Measurements from ENCODE around the gene EGR2. TPM values are rescaled to one million over a fixed set of nuclear protein-coding genes. Genes with fewer than 3 reads are reported as not detected.
A peak's percentile ranks its signal among the peaks of the same experiment; 100 is the strongest.

EGR2 gene
- total and polyA plus RNA-seq, 10 of the 15 experiments (the other 5 are each of a cell fraction or from before 2014, with no cell fraction given): 8.3 to 56.5 (median 16.2) TPM

DNA sequence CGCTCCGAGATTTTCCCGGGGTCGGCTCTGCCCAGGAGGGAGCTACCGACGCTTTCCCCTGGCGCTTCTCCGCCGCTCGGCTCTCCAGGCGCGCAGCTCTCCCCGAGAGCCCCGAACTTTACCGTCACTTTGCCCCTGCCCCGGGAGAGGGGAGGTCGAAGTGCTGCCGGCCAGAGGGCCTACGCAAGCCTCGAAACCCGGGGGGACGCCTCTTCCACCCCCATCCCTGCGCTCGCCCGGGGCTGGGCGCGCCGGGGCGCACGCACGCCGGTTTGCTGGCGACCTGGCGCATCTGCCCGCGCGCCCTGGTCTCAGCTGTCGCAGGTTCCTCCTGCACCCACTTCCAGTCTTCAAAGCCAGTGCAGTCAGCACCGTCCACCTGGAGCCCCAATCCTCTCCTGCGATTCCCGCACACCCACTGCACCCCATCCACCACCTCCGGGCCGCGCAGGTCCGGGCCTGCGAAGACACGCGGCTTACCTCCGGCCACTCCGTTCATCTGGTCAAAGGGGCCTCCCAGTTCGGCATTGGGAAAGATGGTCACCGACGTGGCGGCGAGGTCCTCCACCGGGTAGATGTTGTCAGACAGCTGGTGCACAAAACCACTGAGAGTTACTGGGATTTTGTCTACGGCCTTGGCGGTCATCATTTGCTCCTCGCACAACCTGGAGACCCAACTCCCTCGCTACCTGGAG, 638 bp downstream of the EGR2 start (continued):
- TF ChIP-seq, protein P1, sequence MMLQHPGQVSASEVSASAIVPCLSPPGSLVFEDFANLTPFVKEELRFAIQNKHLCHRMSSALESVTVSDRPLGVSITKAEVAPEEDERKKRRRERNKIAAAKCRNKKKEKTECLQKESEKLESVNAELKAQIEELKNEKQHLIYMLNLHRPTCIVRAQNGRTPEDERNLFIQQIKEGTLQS (IDR thresholded peaks at IDR 0.05; ENCODE audit: borderline replicate concordance, extremely low read depth, low read depth, low read length): no peak

GRCh38 chr10:62814756-62815380, 1.3 kb downstream of the EGR2 start:
- no peak overlapping the region for H2AFZ ChIP-seq (ENCODE audit: control insufficient read depth, low read depth, low read length)
- H3K4me3 ChIP-seq: peak overlapping the region; percentile 71
- no peak for DNase-seq (ENCODE audit: low read depth, low spot score)
- CTCF ChIA-PET: interaction anchor here (1.2 to 7.5 kb wide), 6 partner anchors 82 to 204 kb away, joined by 3 to 123 read pairs (median 4); no protein-coding TSS in a partner anchor
- no peaks in the 10 kb centered on the region; a peak in 1 of 4 replicates for H3K36me3 ChIP-seq (ENCODE audit: control insufficient read depth in 2 of 2, insufficient read depth in 2 of 2, low read length in 1 of 2)
- peak overlapping the region; percentile 100 for H3K4me2 ChIP-seq (ENCODE audit: control insufficient read depth, insufficient read depth)
- H3K79me2 ChIP-seq (ENCODE audit: control insufficient read depth, insufficient read depth, low read length): peaks cover 29% of the 10 kb centered on the region
- no TSS peak for BruUV-seq (replicated peaks)
- H3K27me3 ChIP-seq (replicated peaks in 1 of 2; ENCODE audit: control insufficient read depth in 2 of 2, insufficient read depth in 2 of 2, low read length in 1 of 2): peaks cover 1 to 8% of the 10 kb centered on the region in 2 experiments; a peak in 3 of 4 replicates
- SMC1A ChIA-PET (ENCODE audit: uncharacterized antibody, unreplicated experiment): interaction anchor here (1.0 to 7.9 kb wide), 9 partner anchors 9 to 202 kb away, joined by 3 to 131 read pairs (median 5); partner anchors contain the start of gene ADO
- intact Hi-C loops (cut with micrococcal nuclease; ENCODE audit: unreplicated experiment) (loop anchor here (5.0 kb wide), 2 partner anchors 342 to 378 kb away; no protein-coding TSS in a partner anchor), in situ Hi-C loops (cut with MboI) (loop anchor here (5.0 kb wide), 1 partner anchor 203 kb away; no protein-coding TSS in a partner anchor)
- peaks cover 24% of the 10 kb centered on the region for H3K4me1 ChIP-seq (ENCODE audit: control insufficient read depth, insufficient read depth, low read length)
- POLR2A ChIA-PET: interaction anchor here (0.8 to 6.5 kb wide), 9 partner anchors 9 to 133 kb away, joined by 3 to 46 read pairs (median 7); partner anchors contain the start of gene ADO
- no peaks in the 10 kb centered on the region; the same call in 2 of the 3 replicates for H3K9me3 ChIP-seq (replicated peaks; ENCODE audit: control insufficient read depth, insufficient read depth, low read length)
- H3K27ac ChIP-seq (ENCODE audit: control insufficient read depth, insufficient read depth): no peak overlapping the region
- H3K9ac ChIP-seq (ENCODE audit: control insufficient read depth, insufficient read depth, low read length): peak overlapping the region; percentile 73
- WGBS (ENCODE audit: insufficient coverage, insufficient replicate concordance, low lambda C conversion rate, missing lambda C conversion rate): 5% methylated on average over 54 of the region's 54 CpGs
- H4K20me1 ChIP-seq (ENCODE audit: control insufficient read depth, insufficient read depth): no peaks in the 10 kb centered on the region
- RAD21 ChIA-PET (ENCODE audit: unreplicated experiment): interaction anchor here (0.7 to 6.5 kb wide), 10 partner anchors 8 to 204 kb away, joined by 3 to 132 read pairs (median 54); partner anchors contain the start of gene ADO
- FAIRE-seq: no peak
- ATAC-seq: no peak
- no peak for TF ChIP-seq ASH2L (IDR thresholded peaks at IDR 0.05; ENCODE audit: borderline replicate concordance, low read depth)
- TF ChIP-seq FOXK2 (IDR thresholded peaks at IDR 0.05): no peak
- 0 out of 2 replicates have a peak, but pooled peaks have one; percentile 7 for TF ChIP-seq CREB1 (IDR thresholded peaks at IDR 0.05; ENCODE audit: low read depth)
- peak in 1 of 2 experiments; percentile 76; a peak in 2 of 3 replicates for TF ChIP-seq EGR1 (IDR thresholded peaks at IDR 0.05; ENCODE audit: borderline replicate concordance in 1 of 2, low read depth in 2 of 2, low read length in 2 of 2)
- no peak for TF ChIP-seq ZNF24 (IDR thresholded peaks at IDR 0.05)
- 0 out of 2 replicates have a peak, but pooled peaks have one; percentile 14 for TF ChIP-seq LARP7 (IDR thresholded peaks at IDR 0.05)
- TF ChIP-seq SPI1 (IDR thresholded peaks at IDR 0.05; ENCODE audit: borderline replicate concordance, insufficient read depth, low read depth, low read length): no peak
- TF ChIP-seq DPF2 (IDR thresholded peaks at IDR 0.05): 0 out of 2 replicates have a peak, but pooled peaks have one; percentile 17
- TF ChIP-seq, protein P2, sequence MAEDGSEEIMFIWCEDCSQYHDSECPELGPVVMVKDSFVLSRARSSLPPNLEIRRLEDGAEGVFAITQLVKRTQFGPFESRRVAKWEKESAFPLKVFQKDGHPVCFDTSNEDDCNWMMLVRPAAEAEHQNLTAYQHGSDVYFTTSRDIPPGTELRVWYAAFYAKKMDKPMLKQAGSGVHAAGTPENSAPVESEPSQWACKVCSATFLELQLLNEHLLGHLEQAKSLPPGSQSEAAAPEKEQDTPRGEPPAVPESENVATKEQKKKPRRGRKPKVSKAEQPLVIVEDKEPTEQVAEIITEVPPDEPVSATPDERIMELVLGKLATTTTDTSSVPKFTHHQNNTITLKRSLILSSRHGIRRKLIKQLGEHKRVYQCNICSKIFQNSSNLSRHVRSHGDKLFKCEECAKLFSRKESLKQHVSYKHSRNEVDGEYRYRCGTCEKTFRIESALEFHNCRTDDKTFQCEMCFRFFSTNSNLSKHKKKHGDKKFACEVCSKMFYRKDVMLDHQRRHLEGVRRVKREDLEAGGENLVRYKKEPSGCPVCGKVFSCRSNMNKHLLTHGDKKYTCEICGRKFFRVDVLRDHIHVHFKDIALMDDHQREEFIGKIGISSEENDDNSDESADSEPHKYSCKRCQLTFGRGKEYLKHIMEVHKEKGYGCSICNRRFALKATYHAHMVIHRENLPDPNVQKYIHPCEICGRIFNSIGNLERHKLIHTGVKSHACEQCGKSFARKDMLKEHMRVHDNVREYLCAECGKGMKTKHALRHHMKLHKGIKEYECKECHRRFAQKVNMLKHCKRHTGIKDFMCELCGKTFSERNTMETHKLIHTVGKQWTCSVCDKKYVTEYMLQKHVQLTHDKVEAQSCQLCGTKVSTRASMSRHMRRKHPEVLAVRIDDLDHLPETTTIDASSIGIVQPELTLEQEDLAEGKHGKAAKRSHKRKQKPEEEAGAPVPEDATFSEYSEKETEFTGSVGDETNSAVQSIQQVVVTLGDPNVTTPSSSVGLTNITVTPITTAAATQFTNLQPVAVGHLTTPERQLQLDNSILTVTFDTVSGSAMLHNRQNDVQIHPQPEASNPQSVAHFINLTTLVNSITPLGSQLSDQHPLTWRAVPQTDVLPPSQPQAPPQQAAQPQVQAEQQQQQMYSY (CRISPR knock-in tag; IDR thresholded peaks at IDR 0.05): no peak
- TF ChIP-seq CBX5 (IDR thresholded peaks at IDR 0.05; ENCODE audit: low read depth): 0 out of 2 replicates have a peak, but pooled peaks have one; percentile 32
- no peak for TF ChIP-seq IRF5 (IDR thresholded peaks at IDR 0.05; ENCODE audit: borderline replicate concordance)

Measured in GM12878 (cell line).